Chondrocyte (in vitro differentiated cells): ENCODE results near the gene JPH3. TPM values are rescaled to one million over a fixed set of nuclear protein-coding genes. Genes with fewer than 3 reads are reported as not detected.

Source experiments
- DNase-seq: peaks from one replicate; pipeline ENCODE4 v3.0.0; 2021; ENCODE audit warnings: mixed read lengths, low spot score
- H3K27ac Mint-ChIP-seq: one replicate; pipeline ENCODE4 v1.8.0; 2021; ENCODE audit warnings: mild to moderate bottlenecking, moderate library complexity, mixed read lengths; ENCODE audit not compliant: unreplicated experiment
- H3K27me3 Mint-ChIP-seq: 2 replicates; pipeline ENCODE4 v1.8.0; 2021; ENCODE audit warnings: low read depth, mixed read lengths
- H3K36me3 Mint-ChIP-seq: 2 replicates; pipeline ENCODE4 v1.8.0; 2021; ENCODE audit warnings: low read depth, mixed read lengths
- H3K4me1 Mint-ChIP-seq: 2 replicates; pipeline ENCODE4 v1.8.0; 2021; ENCODE audit warnings: low read depth, mild to moderate bottlenecking, mixed read lengths
- H3K4me3 Mint-ChIP-seq: one replicate; pipeline ENCODE4 v1.8.0; 2021; ENCODE audit warnings: mild to moderate bottlenecking, moderate library complexity, mixed read lengths; ENCODE audit not compliant: unreplicated experiment
- H3K9me3 Mint-ChIP-seq: 2 replicates; pipeline ENCODE4 v1.8.0; 2021; ENCODE audit warnings: low read depth, mixed read lengths
- total RNA-seq: library from RNA; stranded (reverse); gene quantifications from 3 replicates; pipeline ENCODE4 v1.2.1, GENCODE V29; 2021
- TF ChIP-seq, protein P1 (sequence below): fragments of 200-600 bp; sonication (generic); IDR thresholded peaks from 2 replicates; pipeline ENCODE4 v1.5.0; 2021; ENCODE audit warnings: antibody characterized with exemption, mild to moderate bottlenecking, moderate library complexity

Gene JPH3
- total RNA-seq, 1 donor from 2014 or later: 1.2 TPM

GRCh38 chr16:87685766-87686165, 83.5 kb downstream of the JPH3 start:
- Mint-ChIP-seq H3K27me3 (peaks cover 10% of the 10 kb centered on the region), H3K4me3 (no peak overlapping the region), H3K36me3 (no peaks in the 10 kb centered on the region), H3K27ac (no peak overlapping the region), H3K4me1 (peaks cover 10% of the 10 kb centered on the region), H3K9me3 (no peaks in the 10 kb centered on the region)
- TF ChIP-seq, protein P1, sequence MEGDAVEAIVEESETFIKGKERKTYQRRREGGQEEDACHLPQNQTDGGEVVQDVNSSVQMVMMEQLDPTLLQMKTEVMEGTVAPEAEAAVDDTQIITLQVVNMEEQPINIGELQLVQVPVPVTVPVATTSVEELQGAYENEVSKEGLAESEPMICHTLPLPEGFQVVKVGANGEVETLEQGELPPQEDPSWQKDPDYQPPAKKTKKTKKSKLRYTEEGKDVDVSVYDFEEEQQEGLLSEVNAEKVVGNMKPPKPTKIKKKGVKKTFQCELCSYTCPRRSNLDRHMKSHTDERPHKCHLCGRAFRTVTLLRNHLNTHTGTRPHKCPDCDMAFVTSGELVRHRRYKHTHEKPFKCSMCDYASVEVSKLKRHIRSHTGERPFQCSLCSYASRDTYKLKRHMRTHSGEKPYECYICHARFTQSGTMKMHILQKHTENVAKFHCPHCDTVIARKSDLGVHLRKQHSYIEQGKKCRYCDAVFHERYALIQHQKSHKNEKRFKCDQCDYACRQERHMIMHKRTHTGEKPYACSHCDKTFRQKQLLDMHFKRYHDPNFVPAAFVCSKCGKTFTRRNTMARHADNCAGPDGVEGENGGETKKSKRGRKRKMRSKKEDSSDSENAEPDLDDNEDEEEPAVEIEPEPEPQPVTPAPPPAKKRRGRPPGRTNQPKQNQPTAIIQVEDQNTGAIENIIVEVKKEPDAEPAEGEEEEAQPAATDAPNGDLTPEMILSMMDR: no peak
- DNase-seq: no peak

GRCh38 chr16:87686697-87687096, 84.4 kb downstream of the JPH3 start:
- no peak overlapping the region for H3K4me3 Mint-ChIP-seq
- no peaks in the 10 kb centered on the region for H3K9me3 Mint-ChIP-seq
- TF ChIP-seq, protein P1: no peak
- H3K36me3 Mint-ChIP-seq: no peaks in the 10 kb centered on the region
- peaks cover 6% of the 10 kb centered on the region for H3K4me1 Mint-ChIP-seq
- H3K27me3 Mint-ChIP-seq: peaks cover 9% of the 10 kb centered on the region
- H3K27ac Mint-ChIP-seq: no peak overlapping the region
- DNase-seq: no peak

- no peak for DNase-seq
- H3K4me3 Mint-ChIP-seq: no peak overlapping the region
- no peaks in the 10 kb centered on the region for H3K9me3 Mint-ChIP-seq
These were observed 85.0 kb downstream of the JPH3 start for GRCh38 chr16:87687126-87687910.

DNA sequence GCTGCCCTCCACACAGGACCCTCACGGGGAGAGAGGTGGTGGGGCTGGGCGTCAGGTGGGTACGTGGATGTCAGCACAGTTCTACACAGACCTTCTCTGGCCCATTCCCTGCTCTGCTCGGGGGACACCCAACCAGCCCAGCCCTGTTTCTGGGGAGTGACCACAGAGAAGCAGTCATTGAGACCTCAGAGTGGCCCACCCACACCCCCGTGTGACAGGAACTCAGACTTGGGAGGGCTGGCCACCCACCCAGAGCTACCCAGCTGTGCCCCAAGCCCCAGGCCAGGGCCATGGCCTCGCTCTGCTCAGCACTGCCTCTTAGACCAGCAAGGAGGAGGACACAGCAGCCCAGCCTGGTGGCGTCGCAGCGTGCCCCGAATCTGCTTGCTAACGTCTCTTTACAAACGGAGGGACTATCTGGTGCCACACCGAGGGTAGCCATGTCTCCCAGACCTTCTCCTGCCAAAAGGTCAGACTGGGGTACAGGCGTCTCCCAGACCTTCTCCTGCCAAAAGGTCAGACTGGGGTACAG, 85.8 kb downstream of the JPH3 start:
- no peak overlapping the region for H3K27ac Mint-ChIP-seq
- DNase-seq: no peak
- no peak overlapping the region for H3K4me3 Mint-ChIP-seq
- TF ChIP-seq, protein P1: no peak
- H3K4me1 Mint-ChIP-seq: no peaks in the 10 kb centered on the region
- H3K27me3 Mint-ChIP-seq: peaks cover 9% of the 10 kb centered on the region
- H3K36me3 Mint-ChIP-seq: no peaks in the 10 kb centered on the region
- H3K9me3 Mint-ChIP-seq: no peaks in the 10 kb centered on the region

More at GRCh38 chr16:87687126-87687910, 85.0 kb downstream of the JPH3 start:
- TF ChIP-seq, protein P1: no peak
- Mint-ChIP-seq H3K27me3 (peaks cover 9% of the 10 kb centered on the region), H3K27ac (no peak overlapping the region), H3K4me1 (no peaks in the 10 kb centered on the region), H3K36me3 (no peaks in the 10 kb centered on the region)

DNA sequence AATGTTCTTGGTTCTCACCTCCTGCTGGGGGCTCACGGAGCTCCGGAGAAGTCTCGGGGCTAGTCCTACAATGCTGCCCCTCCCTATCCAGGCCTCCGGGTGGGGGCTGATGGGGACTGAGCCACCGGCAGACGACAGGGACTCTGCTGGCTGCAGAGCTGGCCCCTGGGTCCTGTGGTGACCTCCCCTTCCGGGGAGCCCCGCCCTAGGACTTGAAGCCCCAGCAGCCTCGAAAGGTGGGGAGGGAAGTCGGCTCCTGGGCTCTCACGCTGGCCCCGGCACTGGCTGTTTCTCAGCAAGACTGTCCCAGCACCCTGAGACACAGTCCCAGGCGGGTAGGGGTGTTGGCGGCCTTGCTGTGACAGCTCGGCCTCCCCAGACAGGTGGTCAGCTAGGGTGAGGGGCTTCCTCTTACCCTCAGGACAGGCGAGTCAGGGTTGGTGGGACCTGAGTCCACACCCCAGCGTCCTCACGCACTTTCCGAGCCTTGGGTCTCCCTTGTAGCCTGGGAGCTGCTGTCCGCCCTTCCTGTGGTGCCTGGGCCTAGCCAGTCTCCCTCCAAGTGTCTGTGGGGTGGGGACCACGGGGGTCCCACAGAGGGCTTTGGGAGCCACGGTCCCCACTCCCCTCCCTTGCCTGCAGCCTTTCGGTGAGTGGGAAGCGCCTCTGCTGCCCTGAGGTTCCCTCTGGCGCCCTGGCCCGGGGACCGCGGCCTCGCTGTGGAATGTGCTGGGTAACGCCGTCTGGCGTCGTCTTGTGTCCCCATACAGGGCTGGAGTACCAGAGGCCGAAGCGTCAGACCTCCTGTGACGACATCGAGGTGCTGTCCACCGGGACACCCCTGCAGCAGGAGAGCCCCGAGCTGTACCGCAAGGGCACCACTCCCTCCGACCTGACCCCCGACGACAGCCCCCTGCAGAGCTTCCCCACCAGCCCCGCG, 86.8 kb downstream of the JPH3 start:
- no peaks in the 10 kb centered on the region for H3K4me1 Mint-ChIP-seq
- H3K4me3 Mint-ChIP-seq: no peak overlapping the region
- DNase-seq: no peak

More for the DNA sequence above, 86.8 kb downstream of the JPH3 start:
- TF ChIP-seq, protein P1: no peak
- H3K36me3 Mint-ChIP-seq: no peaks in the 10 kb centered on the region
- H3K27ac Mint-ChIP-seq: no peak overlapping the region
- H3K9me3 Mint-ChIP-seq: no peaks in the 10 kb centered on the region
- peaks cover 5% of the 10 kb centered on the region for H3K27me3 Mint-ChIP-seq
